Vagina (tissue), 2 donors: ENCODE measurements around the gene XPO5.
"Not testable (repeated sequence)": the region's sequence is repeated elsewhere in the genome, so short reads cannot be mapped to it uniquely, and the experiment has no call there.

Experiments used
- CTCF ChIP-seq, 3 experiments: fragments of 450-650 bp in 2 of 3; fragments of 200-600 bp in 1 of 3; sonication (generic) in 1 of 3; IDR thresholded peaks; one replicate each; pipeline ENCODE4 v1.5.1; 2017 to 2019; ENCODE audit warnings: antibody characterized with exemption in 3 of 3, mild to moderate bottlenecking in 2 of 3, moderate library complexity in 2 of 3
- POLR2A ChIP-seq, 2 donors: fragments of 450-650 bp; IDR thresholded peaks; one replicate each; pipeline ENCODE4 v1.6.1; 2017; ENCODE audit warnings: antibody characterized with exemption in 2 of 2, mild to moderate bottlenecking in 2 of 2, moderate library complexity in 2 of 2
- POLR2AphosphoS5 ChIP-seq, 2 donors: sonication (generic); formaldehyde crosslinking; IDR thresholded peaks; one replicate each; pipeline ENCODE4 v1.9.0; 2017; ENCODE audit warnings: antibody characterized with exemption in 2 of 2, mild to moderate bottlenecking in 2 of 2, low read depth in 1 of 2; ENCODE audit not compliant: insufficient read depth in 1 of 2

- TF ChIP-seq CTCF (IDR thresholded peaks at IDR 0.05); POLR2A (IDR thresholded peaks at IDR 0.05); POLR2AphosphoS5 (IDR thresholded peaks at IDR 0.05; ENCODE audit: insufficient read depth in 1 of 2, low read depth in 1 of 2): not testable (repeated sequence)
Observed at GRCh38 chr6:43557620-43558019, 18.2 kb downstream of the XPO5 start.
